Germinal center (tissue), 1 donor: ENCODE measurements around the gene DLG5.
A peak's percentile ranks its signal among the peaks of the same experiment; 100 is the strongest.

Source experiments
- DNase-seq: peaks from one replicate; pipeline ENCODE4 v3.0.0; 2012; ENCODE audit warnings: mixed read lengths, low spot score

DLG5 gene

GRCh38 chr10:77865580-77866324, 60.8 kb downstream of the DLG5 start:
- no peak for DNase-seq

- no peak for DNase-seq
Observed at GRCh38 chr10:77864151-77864851, 62.3 kb downstream of the DLG5 start.

- DNase-seq, result no peak
Observed at GRCh38 chr10:77863446-77863845, 63.1 kb downstream of the DLG5 start.

GRCh38 chr10:77862595-77862994, 64.0 kb downstream of the DLG5 start:
- no peak for DNase-seq

GRCh38 chr10:77861366-77861765, 65.2 kb downstream of the DLG5 start:
- no peak for DNase-seq

GRCh38 chr10:77859865-77860282, 66.7 kb downstream of the DLG5 start:
- DNase-seq, result no peak

- no peak for DNase-seq
Observed at GRCh38 chr10:77859200-77859864, 67.2 kb downstream of the DLG5 start.

GRCh38 chr10:77857272-77857671, 69.3 kb downstream of the DLG5 start:
- no peak for DNase-seq

GRCh38 chr10:77856566-77856965, 70.0 kb downstream of the DLG5 start:
- DNase-seq, result no peak

- DNase-seq, result no peak
Observed at GRCh38 chr10:77855404-77856155, 71.0 kb downstream of the DLG5 start.

- DNase-seq, result no peak
Observed at GRCh38 chr10:77854115-77854514, 72.4 kb downstream of the DLG5 start.

GRCh38 chr10:77853256-77853655, 73.3 kb downstream of the DLG5 start:
- no peak for DNase-seq

- no peak for DNase-seq
Observed at GRCh38 chr10:77850620-77851231, 75.8 kb downstream of the DLG5 start.

- DNase-seq, result no peak
Observed at GRCh38 chr10:77849039-77849664, 77.4 kb downstream of the DLG5 start.

- DNase-seq, result peak; percentile 68
Observed at GRCh38 chr10:77846718-77847311, 79.7 kb downstream of the DLG5 start.

- DNase-seq, result no peak
Observed at GRCh38 chr10:77845451-77845850, 81.1 kb downstream of the DLG5 start.

- no peak for DNase-seq
Observed at GRCh38 chr10:77844713-77845445, 81.7 kb downstream of the DLG5 start.

- no peak for DNase-seq
Observed at GRCh38 chr10:77844177-77844576, 82.4 kb downstream of the DLG5 start.

GRCh38 chr10:77843264-77843663, 83.3 kb downstream of the DLG5 start:
- no peak for DNase-seq

- DNase-seq, result no peak
Observed at GRCh38 chr10:77842652-77843212, 83.8 kb downstream of the DLG5 start.
